RWPE2 (cell line): Measurements from ENCODE around the gene ZACN.

Experiments
- ATAC-seq: fragments of 200-7000 bp; cut with Tn5 transposase; 3 replicates; pipeline ENCODE4 v1.9.1; 2021; ENCODE audit warnings: low read depth
- DNase-seq: peaks from one replicate; pipeline ENCODE4 v3.0.0-alpha.2; 2020; ENCODE audit warnings: low spot score
- H3K27ac ChIP-seq: fragments of 450-650 bp; 2 replicates; pipeline ENCODE4 v1.5.1; 2017; ENCODE audit warnings: mild to moderate bottlenecking; ENCODE audit not compliant: poor library complexity, severe bottlenecking
- H3K27me3 ChIP-seq: fragments of 250-450 bp; sonication (Bioruptor Pico); 2 replicates; pipeline ENCODE4 v1.5.1; 2021; ENCODE audit warnings: mild to moderate bottlenecking, moderate library complexity; ENCODE audit not compliant: insufficient read depth, poor library complexity, severe bottlenecking
- H3K36me3 ChIP-seq: fragments of 250-450 bp; sonication (Bioruptor Pico); 2 replicates; pipeline ENCODE4 v1.5.1; 2020; ENCODE audit warnings: low read depth, mild to moderate bottlenecking, moderate library complexity
- H3K4me1 ChIP-seq: fragments of 250-450 bp; sonication (Bioruptor Pico); 2 replicates; pipeline ENCODE4 v1.5.1; 2021; ENCODE audit warnings: mild to moderate bottlenecking, moderate library complexity; ENCODE audit not compliant: insufficient read depth, poor library complexity, severe bottlenecking
- H3K4me3 ChIP-seq: fragments of 250-450 bp; sonication (Bioruptor Pico); 2 replicates; pipeline ENCODE4 v1.5.1; 2021; ENCODE audit warnings: mild to moderate bottlenecking, moderate library complexity; ENCODE audit not compliant: severe bottlenecking
- H3K9me3 ChIP-seq: fragments of 250-450 bp; sonication (Bioruptor Pico); 2 replicates; pipeline ENCODE4 v1.5.1; 2021; ENCODE audit warnings: mild to moderate bottlenecking, moderate library complexity; ENCODE audit not compliant: severe bottlenecking
- CTCF ChIP-seq: fragments of 450-650 bp; IDR thresholded peaks from one replicate; pipeline ENCODE4 v1.5.1; 2017; ENCODE audit warnings: mild to moderate bottlenecking, moderate library complexity; ENCODE audit not compliant: poor library complexity, severe bottlenecking

The ZACN gene

DNA sequence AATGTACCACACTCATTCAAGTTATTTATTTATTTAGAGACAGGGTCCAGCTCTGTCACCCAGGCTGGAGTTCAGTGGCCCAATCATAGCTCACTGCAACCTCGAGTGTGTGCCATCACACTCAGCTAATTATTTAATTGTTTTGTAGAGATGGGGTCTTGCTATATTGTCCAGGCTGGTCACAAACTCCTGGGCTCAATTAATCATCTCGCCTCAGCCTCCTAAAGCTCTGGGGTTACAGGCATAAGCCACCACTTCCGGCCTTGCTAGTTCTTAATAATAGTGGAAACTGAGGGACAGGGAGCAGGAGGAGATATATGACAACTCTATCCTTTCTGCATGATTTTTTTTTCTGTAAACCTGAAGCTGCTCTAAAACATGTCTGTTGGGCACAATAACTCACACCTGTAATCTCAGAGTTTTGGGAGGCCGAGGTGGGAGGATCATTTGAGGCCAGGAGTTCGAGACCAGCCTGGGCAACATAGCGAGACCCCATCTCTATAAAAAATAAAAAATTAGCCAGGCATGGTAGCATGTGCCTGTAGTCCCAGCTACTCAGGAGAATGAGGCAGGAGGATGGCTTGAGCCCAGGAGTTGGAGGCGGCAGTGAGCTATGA lies 36.3 kb downstream of the ZACN start:
- DNase-seq: no peak
- Histone ChIP-seq H3K27me3 (no peaks in the 10 kb centered on the region), H3K9me3 (no peaks in the 10 kb centered on the region), H3K4me1 (no peaks in the 10 kb centered on the region), H3K27ac (no peak overlapping the region), H3K4me3 (no peak overlapping the region), H3K36me3 (no peaks in the 10 kb centered on the region)
- ATAC-seq: no peak
- no peak for TF ChIP-seq CTCF

GRCh38 chr17:76119409-76120371 lies 40.7 kb downstream of the ZACN start:
- ATAC-seq (no peak), DNase-seq (no peak)
- no peaks in the 10 kb centered on the region for H3K9me3 ChIP-seq
- TF ChIP-seq CTCF: no peak
- no peaks in the 10 kb centered on the region for H3K4me1 ChIP-seq
- no peaks in the 10 kb centered on the region for H3K36me3 ChIP-seq
- no peak overlapping the region for H3K4me3 ChIP-seq
- no peaks in the 10 kb centered on the region for H3K27me3 ChIP-seq
- no peak overlapping the region for H3K27ac ChIP-seq

DNA sequence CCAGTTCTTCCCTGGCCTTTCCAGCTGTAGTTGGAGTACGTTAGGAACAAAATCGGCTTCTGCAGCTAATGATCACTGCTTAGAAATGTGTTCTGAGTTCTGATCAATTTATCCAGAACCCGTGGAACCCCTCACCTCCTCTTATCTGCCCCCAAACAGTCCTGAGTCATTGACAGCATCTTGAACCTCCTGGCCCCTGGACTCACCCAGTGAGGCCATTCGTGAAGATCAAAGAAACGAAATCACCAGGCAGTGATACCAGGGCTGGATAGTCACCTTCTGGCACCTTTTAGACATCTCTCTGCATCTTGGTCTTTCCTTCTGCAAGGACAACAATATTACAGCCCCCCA lies 41.7 kb downstream of the ZACN start:
- Histone ChIP-seq H3K36me3 (no peaks in the 10 kb centered on the region), H3K27ac (no peak overlapping the region), H3K9me3 (no peaks in the 10 kb centered on the region), H3K4me3 (no peak overlapping the region), H3K4me1 (no peaks in the 10 kb centered on the region), H3K27me3 (no peaks in the 10 kb centered on the region)
- ATAC-seq (no peak), DNase-seq (no peak)
- TF ChIP-seq CTCF: no peak

DNA sequence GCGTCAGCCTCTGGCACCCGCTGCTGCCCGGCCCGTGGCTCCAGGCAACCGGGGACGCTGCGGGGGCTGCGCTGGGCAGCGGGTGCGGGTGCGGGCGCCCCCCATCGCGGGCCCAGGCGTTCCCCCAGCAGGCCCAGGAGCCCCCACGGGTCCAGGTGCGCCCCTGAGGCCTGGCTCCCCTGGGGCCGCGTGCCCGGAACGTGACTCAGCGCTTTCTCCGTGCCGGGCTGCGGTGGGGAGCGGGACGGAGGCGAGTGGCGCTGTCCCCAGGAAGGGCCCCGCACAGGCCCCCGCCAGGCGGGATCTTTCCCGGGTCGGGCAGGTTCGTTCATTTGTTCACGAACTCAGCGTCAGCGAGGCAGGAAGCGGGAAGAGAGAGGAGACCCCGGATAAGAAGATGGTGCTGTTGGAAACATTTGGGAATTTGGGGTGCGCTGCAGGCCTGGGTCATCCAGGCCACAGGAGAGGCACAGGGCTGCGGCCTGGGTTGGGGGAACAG lies 43.0 kb downstream of the ZACN start:
- DNase-seq: no peak

More for the DNA sequence above, 43.0 kb downstream of the ZACN start:
- H3K36me3 ChIP-seq: no peaks in the 10 kb centered on the region
- H3K4me1 ChIP-seq: no peaks in the 10 kb centered on the region
- no peak overlapping the region for H3K27ac ChIP-seq
- no peak overlapping the region for H3K4me3 ChIP-seq
- no peak for ATAC-seq
- H3K27me3 ChIP-seq: no peaks in the 10 kb centered on the region
- no peak for TF ChIP-seq CTCF
- no peaks in the 10 kb centered on the region for H3K9me3 ChIP-seq
